Astrocyte (in vitro differentiated cells and primary cell): ENCODE measurements around the gene LRRC42. TPM values are rescaled to one million over a fixed set of nuclear protein-coding genes. Genes with fewer than 3 reads are reported as not detected.
A peak's percentile ranks its signal among the peaks of the same experiment; 100 is the strongest.

Experiments
- DNase-seq: peaks from one replicate; pipeline ENCODE4 v3.0.0-alpha.2; 2010; ENCODE audit warnings: low read depth
- FAIRE-seq: peaks from 2 replicates; lab custom pipeline; 2011; peaks lifted over from hg19 to GRCh38; lab: Jason Lieb, UNC
- H2AFZ ChIP-seq: 2 replicates; pipeline ENCODE4 v1.6.0; 2012; ENCODE audit warnings: low read depth, low read length, inconsistent platforms
- H3K27ac ChIP-seq: 2 replicates; pipeline ENCODE4 v1.5.1; 2011; ENCODE audit warnings: low read depth, low read length, inconsistent platforms
- H3K27me3 ChIP-seq: 2 replicates; pipeline ENCODE4 v1.6.0; 2011; ENCODE audit warnings: low read length, inconsistent platforms; ENCODE audit not compliant: insufficient read depth
- H3K36me3 ChIP-seq: 2 replicates; pipeline ENCODE4 v1.5.1; 2011; ENCODE audit warnings: low read length, inconsistent platforms; ENCODE audit not compliant: insufficient read depth
- H3K4me1 ChIP-seq: 2 replicates; pipeline ENCODE4 v1.5.1; 2011; ENCODE audit warnings: low read length, inconsistent platforms; ENCODE audit not compliant: insufficient read depth
- H3K4me2 ChIP-seq: 2 replicates; pipeline ENCODE4 v1.6.0; 2012; ENCODE audit warnings: low read length, inconsistent platforms
- H3K4me3 ChIP-seq: 2 replicates; pipeline ENCODE4 v1.5.1; 2011; ENCODE audit warnings: low read depth, mild to moderate bottlenecking, low read length, inconsistent platforms; ENCODE audit not compliant: insufficient read depth
- H3K79me2 ChIP-seq: 2 replicates; pipeline ENCODE4 v1.6.0; 2012; ENCODE audit warnings: mild to moderate bottlenecking, low read length, inconsistent platforms; ENCODE audit not compliant: insufficient read depth
- H3K9ac ChIP-seq: 2 replicates; pipeline ENCODE4 v1.6.0; 2012; ENCODE audit warnings: mild to moderate bottlenecking, low read length, inconsistent platforms
- H3K9me3 ChIP-seq: 2 replicates; pipeline ENCODE4 v1.5.1; 2012; ENCODE audit warnings: low read depth, mild to moderate bottlenecking, low read length, inconsistent platforms; ENCODE audit not compliant: insufficient read depth
- H4K20me1 ChIP-seq: 2 replicates; pipeline ENCODE4 v1.6.0; 2012; ENCODE audit warnings: low read length, inconsistent platforms; ENCODE audit not compliant: insufficient read depth
- H3K27ac Mint-ChIP-seq: one replicate; pipeline ENCODE4 v1.8.0; 2021; ENCODE audit warnings: mild to moderate bottlenecking, mixed read lengths; ENCODE audit not compliant: unreplicated experiment
- H3K27me3 Mint-ChIP-seq: one replicate; pipeline ENCODE4 v1.8.0; 2021; ENCODE audit warnings: low read depth, mixed read lengths; ENCODE audit not compliant: unreplicated experiment
- H3K36me3 Mint-ChIP-seq: one replicate; pipeline ENCODE4 v1.8.0; 2021; ENCODE audit warnings: low read depth, mixed read lengths; ENCODE audit not compliant: unreplicated experiment
- H3K4me1 Mint-ChIP-seq: one replicate; pipeline ENCODE4 v1.8.0; 2021; ENCODE audit warnings: low read depth, mixed read lengths; ENCODE audit not compliant: unreplicated experiment
- H3K4me3 Mint-ChIP-seq: one replicate; pipeline ENCODE4 v1.8.0; 2021; ENCODE audit warnings: mild to moderate bottlenecking, moderate library complexity, mixed read lengths; ENCODE audit not compliant: unreplicated experiment
- H3K9me3 Mint-ChIP-seq: one replicate; pipeline ENCODE4 v1.8.0; 2021; ENCODE audit warnings: mild to moderate bottlenecking, mixed read lengths; ENCODE audit not compliant: unreplicated experiment
- CTCF ChIP-seq: IDR thresholded peaks from 2 replicates; pipeline ENCODE4 v1.5.1; 2011; ENCODE audit warnings: low read depth, mild to moderate bottlenecking, inconsistent platforms, low read length, moderate library complexity; ENCODE audit not compliant: insufficient read depth
- EZH2 ChIP-seq: IDR thresholded peaks from 2 replicates; pipeline ENCODE4 v1.6.1; 2012; ENCODE audit warnings: mild to moderate bottlenecking, low read length, inconsistent platforms; ENCODE audit not compliant: insufficient read depth
- total RNA-seq: library from RNA; stranded (reverse); gene quantifications from 2 replicates; pipeline ENCODE4 v1.2.1, GENCODE V29; 2021

LRRC42 gene
- total RNA-seq, 1 donor from 2014 or later: 54.6 TPM

GRCh38 chr1:53981220-53981619 is 35.1 kb downstream of the LRRC42 start:
- Histone ChIP-seq H3K9me3 (no peaks in the 10 kb centered on the region), H3K9ac (no peak overlapping the region), H3K27ac (no peak overlapping the region), H3K4me1 (peaks cover 5% of the 10 kb centered on the region), H3K79me2 (no peaks in the 10 kb centered on the region), H3K4me2 (no peak overlapping the region), H3K36me3 (no peaks in the 10 kb centered on the region), H2AFZ (no peak overlapping the region), H3K4me3 (no peak overlapping the region), H3K27me3 (no peaks in the 10 kb centered on the region), H4K20me1 (no peaks in the 10 kb centered on the region)
- DNase-seq (no peak), FAIRE-seq (no peak)
- H3K27ac Mint-ChIP-seq: no peak overlapping the region
- TF ChIP-seq EZH2: no peak
- no peak for TF ChIP-seq CTCF
- no peaks in the 10 kb centered on the region for H3K9me3 Mint-ChIP-seq
- peaks cover 5% of the 10 kb centered on the region for H3K36me3 Mint-ChIP-seq
- H3K4me3 Mint-ChIP-seq: no peak overlapping the region
- peaks cover 4% of the 10 kb centered on the region for H3K27me3 Mint-ChIP-seq
- peaks cover 17% of the 10 kb centered on the region for H3K4me1 Mint-ChIP-seq

GRCh38 chr1:53982034-53982762 is 36.0 kb downstream of the LRRC42 start:
- H4K20me1 ChIP-seq: no peaks in the 10 kb centered on the region
- no peaks in the 10 kb centered on the region for H3K27me3 ChIP-seq
- no peaks in the 10 kb centered on the region for H3K36me3 Mint-ChIP-seq
- no peaks in the 10 kb centered on the region for H3K9me3 ChIP-seq
- no peaks in the 10 kb centered on the region for H3K9me3 Mint-ChIP-seq
- peaks cover 4% of the 10 kb centered on the region for H3K27me3 Mint-ChIP-seq
- H3K4me3 ChIP-seq: peak overlapping the region; percentile 51
- peak overlapping the region; percentile 91 for H3K27ac Mint-ChIP-seq
- H3K36me3 ChIP-seq: no peaks in the 10 kb centered on the region
- peak overlapping the region; percentile 87 for H2AFZ ChIP-seq
- H3K9ac ChIP-seq: peak overlapping the region; percentile 64
- FAIRE-seq (no peak), DNase-seq (peak; percentile 20)
- peak overlapping the region; percentile 87 for H3K4me2 ChIP-seq
- TF ChIP-seq CTCF (no peak), EZH2 (no peak)
- peak overlapping the region; percentile 45 for H3K4me3 Mint-ChIP-seq
- H3K79me2 ChIP-seq: no peaks in the 10 kb centered on the region
- peaks cover 5% of the 10 kb centered on the region for H3K4me1 ChIP-seq
- no peak overlapping the region for H3K27ac ChIP-seq
- peaks cover 14% of the 10 kb centered on the region for H3K4me1 Mint-ChIP-seq

- Mint-ChIP-seq H3K27ac (peak overlapping the region; percentile 91), H3K36me3 (no peaks in the 10 kb centered on the region), H3K4me3 (peak overlapping the region; percentile 45), H3K4me1 (peaks cover 14% of the 10 kb centered on the region), H3K27me3 (peaks cover 4% of the 10 kb centered on the region), H3K9me3 (no peaks in the 10 kb centered on the region)
- peaks cover 5% of the 10 kb centered on the region for H3K4me1 ChIP-seq
- H3K36me3 ChIP-seq: no peaks in the 10 kb centered on the region
- peak overlapping the region; percentile 87 for H3K4me2 ChIP-seq
- H3K27ac ChIP-seq: no peak overlapping the region
- peak overlapping the region; percentile 51 for H3K4me3 ChIP-seq
- H2AFZ ChIP-seq: peak overlapping the region; percentile 87
- DNase-seq (no peak), FAIRE-seq (no peak)
- TF ChIP-seq EZH2 (no peak), CTCF (no peak)
- H4K20me1 ChIP-seq: no peaks in the 10 kb centered on the region
- H3K27me3 ChIP-seq: no peaks in the 10 kb centered on the region
- H3K9ac ChIP-seq: peak overlapping the region; percentile 64
- no peaks in the 10 kb centered on the region for H3K79me2 ChIP-seq
- no peaks in the 10 kb centered on the region for H3K9me3 ChIP-seq
Observed at GRCh38 chr1:53982763-53983104, 36.6 kb downstream of the LRRC42 start.
